A673 (cell line): ENCODE results near the gene RNASE8.

Source experiments
- EZH2 ChIP-seq: fragments of 200-600 bp; sonication (generic); IDR thresholded peaks from 2 replicates; pipeline ENCODE4 v1.6.1; 2017; ENCODE audit warnings: borderline replicate concordance, low read depth, mild to moderate bottlenecking, mixed read lengths, antibody characterized with exemption, low read length; ENCODE audit not compliant: poor library complexity, severe bottlenecking
- TF ChIP-seq, protein P1 (sequence below): fragments of 300-800, 200-600 bp; sonication (generic); conservative IDR thresholded peaks from 2 replicates; pipeline ENCODE4 v1.5.1; 2017; ENCODE audit warnings: low read depth, mild to moderate bottlenecking, antibody characterized with exemption, low read length, moderate library complexity, mixed read lengths

DNA sequence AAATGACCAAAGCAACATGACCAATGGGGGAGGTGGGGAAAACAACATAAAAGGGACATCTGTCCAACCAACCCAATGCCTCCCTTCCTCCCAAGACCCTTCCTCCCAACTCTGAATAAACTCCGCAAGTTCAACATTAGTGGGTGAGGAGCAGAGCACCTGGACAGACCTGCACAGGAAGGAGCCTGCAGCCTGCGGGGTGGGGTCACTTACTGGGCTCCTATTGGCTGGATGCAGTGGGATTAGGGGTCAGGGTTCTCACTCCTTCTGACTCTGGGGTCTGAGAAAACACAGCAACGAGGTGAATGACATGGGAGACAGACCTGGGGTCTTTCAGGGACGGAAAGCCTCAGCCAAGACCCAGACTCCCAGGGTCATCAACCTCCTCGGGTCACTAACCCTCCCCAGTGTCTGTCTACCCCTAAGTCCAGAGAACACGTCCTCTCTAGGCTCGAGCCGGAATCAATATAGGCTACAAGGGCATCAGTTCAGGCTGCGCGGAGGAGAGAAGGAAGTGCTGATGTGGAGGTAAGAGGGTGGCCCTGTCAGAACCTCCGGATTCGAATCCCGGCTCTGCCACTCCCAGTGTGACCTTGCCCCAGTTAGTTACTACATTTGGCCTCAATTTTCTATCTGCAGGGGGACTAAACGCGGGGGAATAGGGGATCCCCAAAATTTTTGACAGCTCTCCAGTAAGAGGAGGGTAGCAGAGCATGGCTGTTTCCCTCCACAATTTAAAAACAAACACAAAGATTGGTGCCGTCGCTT is 33.6 kb upstream of the RNASE8 start:
- TF ChIP-seq EZH2: no peak
- TF ChIP-seq, protein P1, sequence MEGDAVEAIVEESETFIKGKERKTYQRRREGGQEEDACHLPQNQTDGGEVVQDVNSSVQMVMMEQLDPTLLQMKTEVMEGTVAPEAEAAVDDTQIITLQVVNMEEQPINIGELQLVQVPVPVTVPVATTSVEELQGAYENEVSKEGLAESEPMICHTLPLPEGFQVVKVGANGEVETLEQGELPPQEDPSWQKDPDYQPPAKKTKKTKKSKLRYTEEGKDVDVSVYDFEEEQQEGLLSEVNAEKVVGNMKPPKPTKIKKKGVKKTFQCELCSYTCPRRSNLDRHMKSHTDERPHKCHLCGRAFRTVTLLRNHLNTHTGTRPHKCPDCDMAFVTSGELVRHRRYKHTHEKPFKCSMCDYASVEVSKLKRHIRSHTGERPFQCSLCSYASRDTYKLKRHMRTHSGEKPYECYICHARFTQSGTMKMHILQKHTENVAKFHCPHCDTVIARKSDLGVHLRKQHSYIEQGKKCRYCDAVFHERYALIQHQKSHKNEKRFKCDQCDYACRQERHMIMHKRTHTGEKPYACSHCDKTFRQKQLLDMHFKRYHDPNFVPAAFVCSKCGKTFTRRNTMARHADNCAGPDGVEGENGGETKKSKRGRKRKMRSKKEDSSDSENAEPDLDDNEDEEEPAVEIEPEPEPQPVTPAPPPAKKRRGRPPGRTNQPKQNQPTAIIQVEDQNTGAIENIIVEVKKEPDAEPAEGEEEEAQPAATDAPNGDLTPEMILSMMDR: no peak
